HEK293 (cell line): Measurements from ENCODE around the gene SFXN1.

Source experiments
- CTCF ChIP-seq: fragments of 450-650 bp; formaldehyde crosslinking; IDR thresholded peaks from 2 replicates; pipeline ENCODE4 v1.5.1; 2016; ENCODE audit warnings: missing biosample characterization, missing genetic modification characterization
- ZNF155 ChIP-seq: fragments of 450-650 bp; formaldehyde crosslinking; IDR thresholded peaks from 2 replicates; pipeline ENCODE4 v1.5.1; 2016; ENCODE audit warnings: missing biosample characterization, missing genetic modification characterization

DNA sequence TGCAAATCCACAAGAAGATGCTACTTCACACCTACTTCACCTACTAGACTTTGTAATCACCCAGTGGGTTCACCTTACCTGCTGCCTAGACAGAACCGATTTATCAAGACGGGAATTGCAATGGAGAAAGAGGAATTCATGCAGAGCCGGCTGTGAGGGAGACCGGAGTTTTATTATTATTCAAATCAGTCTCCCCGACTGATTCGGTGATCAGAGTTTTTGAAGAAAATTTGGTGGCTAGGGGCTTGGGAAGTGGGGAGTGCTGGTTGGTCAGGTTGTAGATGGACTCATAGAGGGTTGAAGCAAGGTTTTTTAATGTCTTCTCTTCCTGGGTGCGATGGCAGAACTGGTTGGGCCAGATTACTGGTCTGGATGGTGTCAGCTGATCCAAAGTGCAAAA is 23.4 kb downstream of the SFXN1 start:
- TF ChIP-seq CTCF (tag by site-specific recombination) (no peak), ZNF155 (no peak)
